GM21360 (cell line): Measurements from ENCODE around the gene SLC2A8.

Source experiments
- ATAC-seq: cut with Tn5 transposase; IDR thresholded peaks from one replicate; pipeline ENCODE4 v1.9.1; 2021; ENCODE audit warnings: mild to moderate bottlenecking, moderate library complexity; ENCODE audit not compliant: unreplicated experiment

The SLC2A8 gene, protein sequence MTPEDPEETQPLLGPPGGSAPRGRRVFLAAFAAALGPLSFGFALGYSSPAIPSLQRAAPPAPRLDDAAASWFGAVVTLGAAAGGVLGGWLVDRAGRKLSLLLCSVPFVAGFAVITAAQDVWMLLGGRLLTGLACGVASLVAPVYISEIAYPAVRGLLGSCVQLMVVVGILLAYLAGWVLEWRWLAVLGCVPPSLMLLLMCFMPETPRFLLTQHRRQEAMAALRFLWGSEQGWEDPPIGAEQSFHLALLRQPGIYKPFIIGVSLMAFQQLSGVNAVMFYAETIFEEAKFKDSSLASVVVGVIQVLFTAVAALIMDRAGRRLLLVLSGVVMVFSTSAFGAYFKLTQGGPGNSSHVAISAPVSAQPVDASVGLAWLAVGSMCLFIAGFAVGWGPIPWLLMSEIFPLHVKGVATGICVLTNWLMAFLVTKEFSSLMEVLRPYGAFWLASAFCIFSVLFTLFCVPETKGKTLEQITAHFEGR

DNA sequence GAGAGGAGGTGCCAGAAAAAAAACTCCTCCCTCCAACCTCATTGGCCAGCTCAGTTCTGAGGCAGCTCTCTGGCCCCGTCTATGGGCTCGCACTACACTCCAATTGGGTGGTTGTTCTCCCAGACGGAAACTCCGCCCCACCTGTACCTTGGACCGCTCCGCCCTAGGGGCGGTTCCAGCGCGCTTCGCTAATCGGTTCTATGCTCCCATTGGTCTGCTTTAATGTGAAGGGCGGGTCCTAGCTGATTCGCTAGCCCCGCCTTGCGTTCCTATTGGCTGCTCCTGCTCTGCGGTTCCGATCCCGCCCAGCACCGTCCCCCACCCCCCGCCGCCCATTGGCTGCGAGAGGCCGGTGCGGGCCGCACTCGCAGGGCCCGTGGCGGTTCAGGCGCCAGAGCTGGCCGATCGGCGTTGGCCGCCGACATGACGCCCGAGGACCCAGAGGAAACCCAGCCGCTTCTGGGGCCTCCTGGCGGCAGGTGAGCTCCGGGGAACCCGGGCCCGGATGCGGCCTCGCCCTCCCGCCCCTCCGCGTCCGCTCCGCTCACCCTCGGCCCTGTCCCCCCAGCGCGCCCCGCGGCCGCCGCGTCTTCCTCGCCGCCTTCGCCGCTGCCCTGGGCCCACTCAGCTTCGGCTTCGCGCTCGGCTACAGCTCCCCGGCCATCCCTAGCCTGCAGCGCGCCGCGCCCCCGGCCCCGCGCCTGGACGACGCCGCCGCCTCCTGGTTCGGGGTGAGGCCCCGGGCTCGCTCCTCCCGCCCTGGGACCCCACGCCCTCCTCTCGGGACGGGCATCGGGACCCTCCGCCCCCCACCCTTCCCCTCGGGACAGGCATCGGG is at the start of gene SLC2A8:
SLC2A8 (plus strand) TSS at position 362 of the 838 bp plus-strand sequence; CDS start at position 424, 62 bp downstream.
- ATAC-seq = peak; percentile 90

DNA sequence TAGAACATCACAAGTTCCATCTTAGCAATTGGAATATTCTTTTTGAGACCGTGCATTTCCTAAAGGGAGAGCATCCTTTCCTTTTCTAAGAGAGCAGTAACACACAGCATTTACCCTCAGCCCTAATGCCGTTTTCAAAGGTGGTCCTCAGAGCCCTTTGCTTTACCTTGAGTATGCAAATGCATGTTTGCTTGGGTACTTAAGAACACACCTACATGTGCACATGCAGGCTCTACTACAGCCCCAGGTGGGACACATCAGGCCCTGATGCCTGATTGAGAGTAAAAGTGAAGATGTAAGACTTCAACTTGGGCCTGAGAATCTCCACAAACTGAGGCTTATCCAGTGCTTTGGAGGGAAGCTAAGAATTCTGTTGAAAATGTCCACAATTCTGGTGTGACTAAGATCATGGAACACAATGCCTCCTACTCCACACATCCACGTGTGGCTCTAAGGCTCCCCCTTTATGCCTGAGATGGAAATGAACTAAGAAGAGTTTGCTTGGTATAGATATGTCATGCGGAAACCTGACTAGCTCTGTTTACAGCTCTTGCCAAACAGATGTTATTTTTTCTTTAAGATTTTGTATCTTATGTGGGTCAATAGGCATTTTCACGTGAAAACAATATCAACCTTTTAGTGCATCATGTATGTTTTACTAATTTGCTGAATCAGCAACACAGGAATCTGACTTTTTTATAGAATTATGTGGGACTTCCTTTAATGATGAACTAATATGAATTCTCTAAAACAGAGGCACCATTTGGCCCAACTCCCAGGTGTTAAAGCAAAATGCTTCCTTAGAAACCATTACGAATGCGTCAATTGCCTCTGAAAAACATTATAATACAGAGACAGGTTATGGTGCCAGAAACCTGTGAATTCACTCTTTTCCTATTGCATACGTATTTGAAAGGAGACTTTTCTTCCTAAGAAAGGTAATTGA is 48.9 kb upstream of the SLC2A8 start:
- no peak for ATAC-seq

DNA sequence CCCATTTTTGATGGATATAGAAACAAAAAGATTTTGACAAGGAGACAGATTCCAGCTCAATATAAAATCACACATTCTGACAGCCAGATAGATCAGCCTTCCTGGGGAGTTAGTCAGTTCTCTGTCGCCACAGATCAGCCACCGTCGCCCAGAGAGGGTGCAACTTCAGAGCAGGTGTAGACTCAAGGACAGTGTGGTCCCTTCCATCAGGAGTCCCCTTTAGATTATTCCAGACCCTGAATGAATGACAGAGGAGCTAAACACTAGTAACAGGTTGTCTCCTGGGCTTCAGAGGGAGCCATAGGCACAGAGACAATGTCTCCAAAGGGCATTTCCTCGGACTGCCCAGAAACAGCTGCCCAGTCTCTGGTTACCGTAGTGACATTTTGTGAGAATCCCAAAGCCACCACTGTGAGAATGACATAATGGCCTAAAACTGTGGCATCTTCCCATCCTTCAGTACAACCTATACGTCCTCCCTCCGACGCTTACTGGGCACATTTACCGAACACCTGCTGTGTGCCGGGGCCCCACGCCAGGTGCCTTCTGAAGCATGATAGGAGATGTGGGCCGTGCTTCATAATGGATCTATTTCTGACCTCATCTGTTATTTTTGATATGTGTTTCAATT is 47.4 kb upstream of the SLC2A8 start:
- no peak for ATAC-seq

DNA sequence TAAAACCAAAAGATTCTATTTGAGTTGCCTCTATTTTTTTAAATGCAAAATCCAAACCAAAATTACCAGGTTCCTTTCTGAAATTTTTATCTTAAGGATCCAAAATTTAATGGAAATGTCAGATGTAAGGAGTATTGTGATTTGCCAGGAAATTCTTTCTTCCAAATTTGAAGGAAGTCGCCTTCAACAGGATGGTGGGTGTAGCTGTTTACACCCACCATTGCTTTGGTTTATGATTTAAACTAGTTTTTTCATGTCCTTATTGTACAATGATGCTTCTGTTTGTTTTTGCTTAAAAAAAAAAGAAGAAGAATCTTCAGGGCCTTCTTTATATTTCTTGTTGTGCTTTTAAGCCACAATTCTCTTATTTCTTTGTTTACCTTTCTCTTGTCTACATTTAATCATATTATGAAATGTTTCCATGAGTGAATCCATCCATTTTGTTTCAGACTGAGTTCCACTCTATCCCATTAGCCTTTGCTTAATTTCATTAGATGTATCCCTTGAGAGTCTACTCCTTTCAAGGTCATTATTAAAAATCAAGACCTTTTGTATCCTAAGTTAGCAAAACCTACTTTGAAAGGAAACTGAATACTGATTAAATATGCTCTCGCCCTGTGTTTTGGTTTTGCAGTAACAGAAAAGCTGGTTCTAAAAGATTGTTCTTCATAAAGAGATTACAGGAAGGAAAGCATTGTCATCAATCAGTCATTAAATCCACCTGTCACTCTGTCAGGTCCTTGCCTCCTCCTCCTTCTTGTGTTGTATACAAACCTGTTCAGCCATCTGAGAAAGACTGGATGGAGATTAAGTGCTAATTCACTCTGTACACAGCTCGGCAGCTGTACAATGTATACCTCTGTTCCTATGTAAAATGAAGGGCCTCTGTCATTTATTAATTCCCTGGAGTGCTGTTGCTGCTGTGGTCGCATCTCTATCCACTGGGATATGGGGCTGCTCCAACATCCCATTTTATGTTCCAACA is 45.5 kb upstream of the SLC2A8 start:
- ATAC-seq = no peak

DNA sequence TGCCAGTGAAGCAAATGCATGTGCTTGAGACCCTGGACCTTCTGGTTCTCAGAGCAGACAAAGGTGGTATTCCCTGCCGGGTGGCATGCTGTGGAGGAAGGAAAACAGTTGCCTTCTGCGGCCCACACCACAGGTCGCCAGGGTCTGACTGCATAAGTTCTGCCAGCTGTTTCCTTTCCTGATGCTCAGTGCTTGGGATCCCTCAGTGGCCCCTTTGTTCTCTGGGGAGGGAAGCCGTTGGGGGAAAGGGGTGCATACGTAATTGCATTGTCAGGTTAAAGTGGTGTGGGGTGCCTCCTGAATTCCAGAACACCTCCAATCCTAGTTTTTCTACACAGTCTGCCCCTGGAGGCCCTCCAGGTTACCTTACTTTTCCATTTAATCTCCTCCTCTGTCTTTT is 43.1 kb upstream of the SLC2A8 start:
- no peak for ATAC-seq

DNA sequence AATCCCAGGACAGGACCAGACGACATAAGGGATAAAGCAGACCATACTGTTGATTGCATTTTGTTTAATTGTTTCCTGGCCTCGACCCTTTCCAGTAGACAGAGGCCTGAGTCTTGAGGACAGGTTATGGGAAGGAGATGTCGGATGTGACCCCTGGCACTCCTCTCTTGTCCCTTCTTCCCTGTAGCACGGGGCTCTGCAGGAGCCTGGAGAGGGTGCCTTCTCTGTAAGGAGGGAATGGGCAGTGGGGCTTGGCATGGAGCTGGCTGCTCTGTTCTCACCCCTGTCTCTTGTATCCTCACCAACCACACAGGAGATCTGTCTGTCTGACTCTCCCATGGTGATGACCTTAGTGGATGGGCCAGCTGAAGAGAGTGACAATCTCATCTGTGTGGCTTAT is 40.1 kb upstream of the SLC2A8 start:
- ATAC-seq = no peak

DNA sequence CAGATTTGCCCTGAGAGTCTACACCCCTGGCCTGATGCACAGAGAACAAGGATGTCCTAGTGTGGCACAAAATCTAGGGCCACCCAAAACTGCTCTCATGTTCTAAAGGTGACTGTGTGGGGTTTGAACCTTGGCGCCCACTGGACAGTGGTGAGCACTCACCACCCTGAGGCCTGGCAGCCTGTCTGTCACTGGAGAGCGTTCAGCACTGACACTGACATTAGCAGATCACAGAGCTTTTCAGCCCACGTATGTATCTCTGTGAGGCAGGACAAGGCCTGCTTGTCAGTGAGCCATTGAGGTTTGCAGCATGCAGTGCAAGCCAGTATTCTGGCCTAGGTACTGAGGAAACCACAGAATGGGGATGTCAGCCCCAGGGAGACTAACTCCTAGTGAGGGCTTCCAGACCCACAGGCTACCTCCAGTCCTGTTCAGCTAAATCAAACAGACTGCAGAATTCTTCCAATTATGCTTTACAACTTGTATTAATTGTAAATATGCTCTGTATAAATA is 38.9 kb upstream of the SLC2A8 start:
- no peak for ATAC-seq

DNA sequence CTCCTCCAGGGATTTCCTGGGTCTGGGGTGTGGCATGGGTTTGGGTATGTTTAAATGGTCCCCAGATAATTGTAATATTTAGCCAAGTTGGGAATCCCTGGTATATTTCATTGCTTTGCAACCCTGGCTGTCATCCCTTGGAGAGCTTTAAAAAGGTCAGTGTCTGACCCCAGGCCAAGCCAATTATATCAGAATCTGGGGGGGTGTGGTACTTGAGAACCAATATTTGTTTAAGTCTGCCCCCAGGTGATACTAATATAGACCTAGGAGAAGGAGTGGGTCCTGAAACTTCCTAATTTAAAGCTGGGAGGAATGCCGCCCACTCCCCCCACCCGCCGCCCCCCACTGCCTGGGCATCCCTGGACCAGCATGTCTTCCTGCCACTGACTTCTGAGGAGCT is 38.2 kb upstream of the SLC2A8 start:
- ATAC-seq = no peak

DNA sequence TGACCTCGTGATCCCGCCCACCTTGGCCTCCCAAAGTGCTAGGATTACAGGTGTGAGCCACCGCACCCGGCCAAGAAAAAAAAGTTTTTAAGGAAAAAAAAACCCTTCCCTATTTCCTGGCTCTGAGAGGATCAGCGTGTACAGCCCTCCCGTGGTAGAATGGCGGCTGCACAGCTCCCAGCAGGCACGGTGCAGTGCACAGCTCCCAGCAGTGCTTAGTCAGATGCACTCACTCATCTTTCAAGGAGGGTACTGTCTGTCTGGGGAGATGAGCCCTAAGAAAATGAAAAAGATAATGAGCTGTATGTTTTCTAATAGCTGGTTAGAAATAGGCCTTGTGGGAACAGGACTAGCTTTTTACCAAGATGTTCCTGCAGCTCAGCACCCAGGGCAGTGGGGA is 36.7 kb upstream of the SLC2A8 start:
- no peak for ATAC-seq

DNA sequence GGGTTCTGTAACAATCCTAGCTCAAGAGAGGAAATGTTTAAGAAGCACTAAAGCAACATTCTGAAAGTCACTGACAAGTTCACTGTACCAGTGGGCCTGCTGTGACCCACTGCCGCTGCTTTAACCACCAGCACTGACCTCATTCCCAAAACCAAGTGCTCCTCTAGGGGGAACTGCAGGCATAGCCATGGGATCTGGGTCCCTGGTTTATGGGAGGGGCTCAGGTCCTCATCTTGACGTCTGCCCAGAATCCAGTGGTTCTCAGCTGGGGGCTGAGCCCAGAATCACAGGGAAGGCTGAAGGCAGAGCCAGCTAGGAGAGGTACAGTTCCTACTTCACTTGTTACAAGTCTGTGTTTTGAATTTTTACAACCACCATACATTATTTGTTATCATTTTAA is 36.1 kb upstream of the SLC2A8 start:
- no peak for ATAC-seq

DNA sequence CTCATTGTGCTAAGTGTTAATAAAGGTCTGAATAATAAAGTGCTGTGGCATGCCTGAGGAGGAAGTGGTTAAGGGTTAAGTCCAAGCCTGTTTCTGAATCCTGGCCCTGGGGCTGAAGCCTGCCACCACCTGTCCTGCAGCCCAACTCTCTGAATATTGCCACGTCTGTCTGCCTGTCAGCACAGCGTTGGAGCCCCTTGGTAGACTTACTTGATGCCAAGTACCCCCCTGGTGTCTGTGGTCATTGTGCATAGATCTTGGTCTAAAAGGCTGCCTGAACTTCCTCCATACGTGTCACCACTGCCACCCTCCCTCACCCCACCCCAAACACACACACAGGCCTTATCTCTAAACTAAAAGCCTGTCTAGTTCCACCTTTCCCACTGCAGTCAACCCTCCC is 35.4 kb upstream of the SLC2A8 start:
- no peak for ATAC-seq

DNA sequence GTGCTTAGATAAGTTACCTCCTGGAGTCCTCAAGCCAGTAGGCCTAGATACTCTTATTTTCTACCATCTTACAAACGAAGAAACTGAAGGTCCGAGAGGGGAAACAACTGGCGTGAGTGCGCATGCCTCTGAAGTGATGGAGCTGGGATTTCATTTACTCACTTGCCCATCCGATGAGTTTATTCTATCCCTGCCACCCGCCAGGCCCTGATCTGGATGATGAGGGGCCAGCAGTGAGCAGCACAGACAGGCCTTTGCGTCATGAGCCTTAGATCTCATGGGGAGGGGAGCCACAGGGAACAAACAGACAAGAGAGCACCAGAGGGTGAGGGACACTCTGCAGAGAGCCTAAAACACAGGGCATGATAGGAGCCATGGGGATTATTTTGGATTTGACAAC is 34.1 kb upstream of the SLC2A8 start:
- ATAC-seq = no peak

DNA sequence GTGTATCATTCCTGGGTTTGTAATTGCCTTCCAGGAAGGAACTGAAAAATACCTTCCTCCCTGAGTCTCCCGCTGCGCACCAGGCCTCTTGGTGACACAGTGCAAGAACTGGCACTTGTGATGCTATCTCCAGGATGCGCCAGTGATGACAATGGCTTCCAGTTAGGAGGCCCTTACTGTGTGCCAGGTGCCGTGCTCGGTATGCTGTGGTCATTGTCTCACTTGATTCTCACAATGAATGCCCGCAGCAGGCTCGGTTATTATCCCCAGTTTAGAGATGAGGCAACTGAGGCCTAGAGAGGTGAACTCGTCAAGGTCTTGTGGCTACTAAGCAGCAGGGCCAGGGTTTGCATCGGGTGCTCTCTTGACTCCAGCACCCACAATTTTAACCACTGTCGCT is 31.5 kb upstream of the SLC2A8 start:
- ATAC-seq = no peak

DNA sequence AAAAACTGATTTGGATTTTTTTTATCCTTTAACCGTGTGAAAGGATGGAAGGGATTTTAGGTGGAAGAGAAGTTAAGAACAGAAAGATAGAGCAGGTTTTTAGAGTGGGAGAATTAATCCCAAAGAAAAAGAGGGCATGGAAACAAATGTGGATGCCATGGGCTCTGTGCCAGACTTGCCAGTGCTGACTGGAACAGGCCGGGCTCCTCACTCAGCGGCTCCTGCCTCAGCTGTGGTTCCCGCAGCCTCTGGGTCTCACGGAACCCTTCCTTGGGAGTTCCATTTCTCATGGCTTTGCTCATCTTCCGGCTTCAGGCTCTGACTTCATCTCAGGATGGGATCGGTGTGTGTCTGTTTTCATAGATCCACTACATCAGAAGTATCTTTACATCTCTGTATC is 30.4 kb upstream of the SLC2A8 start:
- ATAC-seq = no peak

DNA sequence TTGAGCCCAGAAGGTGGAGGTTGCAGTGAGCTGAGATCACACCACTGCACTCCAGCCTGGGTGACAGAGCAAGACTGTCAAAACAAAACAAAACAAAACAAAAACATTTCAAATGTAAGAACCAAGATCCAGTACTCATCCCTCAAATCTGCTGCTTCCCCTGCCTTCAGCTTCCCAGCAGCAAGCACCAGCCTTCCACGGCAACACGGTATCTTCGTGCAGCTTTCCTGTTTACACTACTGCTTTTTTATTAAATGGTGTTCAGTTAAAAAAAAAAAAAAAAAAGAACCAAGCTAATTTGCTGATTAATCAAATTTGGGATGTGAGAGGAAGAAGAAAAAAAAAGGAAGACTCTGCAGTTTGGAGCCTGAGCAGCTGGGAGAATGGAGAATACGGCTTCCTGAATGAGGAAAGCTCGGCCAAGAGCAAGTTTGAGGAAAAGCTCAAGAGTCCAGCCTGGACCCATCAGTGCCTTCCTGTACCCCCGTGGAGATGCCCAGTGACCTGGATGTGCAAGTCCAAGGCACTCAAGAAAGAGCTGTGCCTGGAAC is 28.0 kb upstream of the SLC2A8 start:
- ATAC-seq = no peak

DNA sequence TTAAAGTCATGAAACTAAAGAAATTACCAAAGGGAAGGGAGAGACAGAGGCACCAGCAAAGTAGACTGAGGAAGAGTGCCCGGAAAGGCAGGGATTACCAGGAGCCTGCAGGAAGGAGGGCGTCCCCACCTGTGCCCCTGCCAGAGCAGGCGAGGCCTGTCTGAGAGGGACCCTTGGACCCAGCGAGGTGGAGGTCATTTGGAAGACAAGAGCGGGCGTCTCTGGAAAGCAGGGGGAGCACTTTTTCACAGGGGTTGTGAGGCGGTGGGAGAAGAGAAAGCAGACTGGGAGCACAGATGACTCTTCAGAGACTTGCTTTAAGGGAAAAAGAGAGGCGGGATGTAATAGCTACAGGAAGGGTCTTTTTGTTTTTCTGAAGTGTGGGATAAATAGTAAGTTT is 27.5 kb upstream of the SLC2A8 start:
- no peak for ATAC-seq

DNA sequence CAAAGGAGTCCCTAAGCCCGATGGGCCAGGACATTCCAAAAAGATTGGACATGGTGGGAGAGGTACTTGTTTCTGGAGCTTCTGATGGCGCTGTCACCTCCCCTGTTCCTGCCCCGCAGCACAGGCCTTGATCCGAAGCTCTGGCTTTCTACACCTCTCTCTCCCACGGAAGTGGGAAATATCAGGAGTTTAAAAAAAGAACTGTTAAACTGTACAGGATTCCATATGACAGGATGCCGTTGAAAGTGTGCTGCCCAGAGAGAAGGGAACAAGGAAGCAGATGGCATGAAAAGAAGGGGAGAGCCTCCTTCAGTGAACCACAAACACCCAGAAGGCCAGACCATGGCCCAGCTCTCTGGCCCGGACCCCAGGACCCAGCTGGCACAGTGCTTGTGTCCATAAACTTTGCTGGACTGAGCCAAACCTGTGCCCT is 26.8 kb upstream of the SLC2A8 start:
- no peak for ATAC-seq
